Hematopoietic multipotent progenitor cell (in vitro differentiated cells): ENCODE results near the gene PFN1. TPM values are rescaled to one million over a fixed set of nuclear protein-coding genes. Genes with fewer than 3 reads are reported as not detected.

ENCODE experiments used
- DNase-seq, 3 donors: peaks; one replicate each; pipeline ENCODE4 v3.0.0-alpha.2; 2011 to 2015; ENCODE audit warnings: low read depth in 2 of 3, low spot score in 2 of 3
- total RNA-seq: library from RNA; depleted of rRNA; stranded (reverse); fragments of >200 nt; gene quantifications from one replicate; pipeline ENCODE4 v1.2.3, GENCODE V29; 2012

The PFN1 gene
- total RNA-seq = 429 TPM

- DNase-seq = peak; percentile 82 to 94 (median 92)
These were observed at the start of gene PFN1 for GRCh38 chr17:4948166-4948930. TSS of gene PFN1 (minus strand) at chr17:4948530. CDS start at chr17:4948394, 136 bp downstream.

GRCh38 chr17:4997302-4998026, 49.1 kb upstream of the PFN1 start, which contains the start of the genes INCA1 and KIF1C:
TSS of gene INCA1 (minus strand) at chr17:4997522. CDS start at chr17:4994437, 3,085 bp downstream.
TSS of gene KIF1C (plus strand) at chr17:4997950. CDS start at chr17:5000247, 2,297 bp downstream.
- peak; percentile 80 to 88 (median 86) for DNase-seq

- no peak for DNase-seq
These were observed 45.8 kb upstream of the PFN1 start for GRCh38 chr17:4994081-4994595.

GRCh38 chr17:4987767-4988567, 39.6 kb upstream of the PFN1 start:
- peak in 1 of 3 donors; percentile 45 for DNase-seq

DNA sequence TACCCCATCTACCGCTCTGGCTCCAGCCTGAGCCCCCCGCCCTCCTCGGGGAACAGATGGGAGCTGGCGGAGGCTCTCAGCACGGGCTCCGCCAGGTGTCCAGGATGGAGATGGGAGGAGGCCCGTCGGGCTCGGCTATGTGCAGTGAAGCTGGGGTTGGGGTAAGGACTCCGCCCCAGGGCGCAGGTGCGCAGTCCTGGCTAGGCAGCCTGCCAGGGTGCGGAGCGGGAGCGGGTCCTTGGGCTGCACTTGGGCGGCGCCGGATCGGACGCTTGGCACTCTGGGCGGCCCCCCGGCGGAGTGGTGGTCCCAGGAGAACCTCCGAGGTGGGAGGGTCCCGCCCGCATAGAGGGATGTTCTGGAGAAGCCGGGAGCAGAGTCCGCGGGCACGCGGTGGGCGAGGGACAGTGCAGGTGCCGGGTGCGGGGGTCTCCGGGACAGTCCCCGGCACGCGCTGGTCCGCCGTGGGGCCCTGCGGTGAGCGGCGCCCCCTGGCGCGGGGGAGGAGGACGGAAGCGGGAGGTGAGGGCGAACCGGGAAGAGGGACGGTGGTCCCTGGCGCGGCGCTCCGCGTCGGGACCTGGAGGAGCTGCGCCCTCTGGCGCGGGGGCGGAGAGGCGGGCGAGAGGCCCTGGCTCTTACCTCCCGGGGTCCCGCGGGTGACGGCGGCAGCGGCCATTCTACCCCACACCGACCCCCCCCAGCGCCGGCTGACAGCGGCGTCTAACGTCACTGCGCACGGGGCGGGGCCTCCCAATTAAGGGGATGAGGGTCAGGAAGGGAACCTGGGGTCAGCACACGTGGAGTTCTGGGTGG, 38.8 kb upstream of the PFN1 start, which contains the start of gene CAMTA2:
Gene CAMTA2 (minus strand): TSS at position 725 of the 816 bp plus-strand sequence. CDS start 1,453 bp downstream, outside the sequence.
- DNase-seq = peak; percentile 75 to 84 (median 82)

GRCh38 chr17:4986403-4986802, 38.1 kb upstream of the PFN1 start:
- DNase-seq = no peak

DNA sequence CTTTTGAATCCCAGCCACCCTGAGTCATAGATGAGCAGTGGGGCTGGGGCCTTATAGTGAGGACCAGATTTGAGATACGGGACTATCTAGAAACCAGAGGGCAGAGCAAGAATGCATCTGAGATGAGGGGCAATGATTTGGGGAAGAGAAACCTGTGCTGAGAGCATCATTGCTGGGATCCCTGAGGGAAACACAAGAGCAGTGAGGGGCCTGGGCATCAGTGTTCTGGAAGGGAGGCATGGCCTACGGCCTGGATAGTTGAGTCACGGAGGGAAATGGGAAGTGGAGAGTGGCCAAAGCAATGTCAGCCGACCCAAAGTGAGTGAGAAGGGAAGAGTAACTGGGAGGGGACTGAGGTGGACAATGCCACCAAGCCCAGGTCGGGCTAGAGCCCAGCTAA, 34.0 kb upstream of the PFN1 start:
- DNase-seq = no peak

- peak in 2 of 3 donors; percentile 63 to 79 for DNase-seq
These were observed 32.4 kb upstream of the PFN1 start for GRCh38 chr17:4980644-4981216.

GRCh38 chr17:4978726-4979125, 30.4 kb upstream of the PFN1 start:
- DNase-seq = peak in 2 of 3 donors; percentile 61 to 68

DNA sequence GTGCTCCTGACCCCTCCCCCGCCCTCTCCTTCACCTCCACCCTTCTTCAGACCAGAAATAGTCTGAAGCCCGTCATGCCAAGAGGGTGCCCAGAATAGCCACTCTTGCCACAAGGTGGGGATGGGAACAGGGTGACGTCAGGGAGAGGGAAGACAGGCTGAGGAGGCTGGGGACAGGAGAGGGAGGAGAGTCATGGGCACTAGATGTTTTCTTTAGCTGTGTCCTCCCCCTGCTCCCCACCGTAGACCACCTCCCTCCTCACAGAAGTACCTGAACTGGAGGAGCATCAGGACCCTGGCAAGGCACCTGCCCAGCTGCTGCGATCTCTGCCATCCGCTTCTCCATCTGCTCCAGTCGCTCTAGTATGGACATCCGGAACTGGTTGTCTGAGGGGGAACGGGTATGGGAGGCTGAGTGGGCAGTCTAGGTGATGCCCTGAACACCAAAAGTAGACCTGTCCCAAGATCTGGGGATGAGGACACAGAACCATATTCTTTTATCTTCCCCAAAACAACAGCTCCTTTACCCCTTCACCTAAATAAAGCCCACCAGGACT, 25.9 kb upstream of the PFN1 start:
- DNase-seq = no peak

DNA sequence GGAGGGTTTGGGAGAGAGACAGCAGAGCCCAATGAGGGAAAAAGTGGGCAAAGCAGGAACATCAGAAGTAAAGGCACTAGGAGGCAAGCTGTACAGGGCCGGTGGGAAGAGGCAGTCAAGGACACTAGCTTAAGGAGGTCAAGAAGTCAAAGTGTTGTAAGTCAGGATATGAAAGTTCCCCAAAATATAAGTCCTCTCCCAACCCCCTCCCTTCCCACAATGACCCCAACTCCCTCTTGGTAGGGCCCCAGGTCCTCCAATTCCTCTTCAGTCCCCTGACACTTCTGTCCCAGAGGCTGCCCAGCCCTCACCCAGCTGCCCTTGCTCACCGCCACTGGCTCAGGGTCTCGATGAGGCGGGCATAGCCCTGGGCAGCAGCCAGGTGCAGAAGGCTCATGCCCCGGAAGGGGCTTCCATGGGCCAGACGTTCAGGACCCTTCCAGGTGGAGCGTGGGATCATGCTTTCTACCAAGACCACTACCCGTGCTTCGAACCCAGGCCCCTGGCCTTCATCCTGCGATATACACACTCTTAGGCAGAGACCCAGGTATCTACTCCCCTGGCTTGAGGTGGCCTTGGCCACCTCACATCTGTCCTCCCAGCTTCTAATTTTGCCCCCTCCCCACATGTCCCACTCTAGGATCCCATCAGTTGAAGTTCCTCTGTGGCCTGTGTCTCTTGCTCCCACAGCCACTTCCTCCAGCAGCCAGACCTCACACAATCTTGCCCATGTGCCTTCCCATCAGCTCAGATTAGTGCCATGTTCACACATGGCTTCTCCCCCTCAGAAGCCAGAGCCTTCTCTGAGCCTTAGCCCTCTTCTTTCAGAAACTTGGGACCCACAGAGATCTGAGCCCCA, 25.2 kb upstream of the PFN1 start:
- no peak for DNase-seq

DNA sequence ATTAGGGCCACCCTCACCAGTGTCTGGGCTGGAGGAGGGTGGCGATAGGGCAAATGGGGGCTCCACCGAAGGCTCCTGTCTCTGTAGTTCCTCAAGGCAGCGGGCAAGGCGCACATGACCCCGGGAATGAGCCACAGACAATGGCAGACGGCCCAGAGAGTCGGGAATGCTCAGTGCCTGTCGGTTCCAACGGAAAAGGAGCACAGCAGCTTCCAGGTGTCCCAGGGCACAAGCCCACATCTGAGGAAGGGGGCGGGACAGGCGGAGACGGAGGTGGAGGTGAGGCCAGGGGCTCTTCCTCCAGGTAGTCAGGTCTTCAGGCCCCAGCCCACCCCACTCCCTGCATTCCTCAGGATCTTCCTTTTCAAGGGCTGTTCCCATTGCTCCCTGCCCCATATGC, 24.4 kb upstream of the PFN1 start:
- DNase-seq = no peak

- DNase-seq = no peak
These were observed 24.0 kb upstream of the PFN1 start for GRCh38 chr17:4972322-4972721.

DNA sequence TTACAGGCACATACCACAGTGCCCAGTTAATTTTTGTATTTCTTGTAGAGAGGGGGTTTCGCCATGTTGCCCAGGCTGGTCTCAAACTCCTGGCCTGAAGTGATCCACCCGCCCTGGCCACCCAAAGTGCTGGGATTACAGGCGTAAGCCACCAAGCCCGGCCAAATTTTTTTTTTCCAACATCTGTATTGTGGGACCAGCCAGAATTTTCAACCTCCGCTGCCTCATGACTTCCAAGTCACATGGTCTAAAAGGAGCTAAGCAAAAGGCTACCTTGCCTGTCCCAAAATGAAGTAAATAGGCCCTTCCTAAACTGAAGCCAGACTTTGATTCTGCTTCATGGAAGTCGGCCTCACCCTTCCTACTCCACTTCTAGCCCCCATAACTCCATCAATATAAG, 23.5 kb upstream of the PFN1 start:
- no peak for DNase-seq

- no peak for DNase-seq
These were observed 21.9 kb upstream of the PFN1 start for GRCh38 chr17:4970273-4970672.

DNA sequence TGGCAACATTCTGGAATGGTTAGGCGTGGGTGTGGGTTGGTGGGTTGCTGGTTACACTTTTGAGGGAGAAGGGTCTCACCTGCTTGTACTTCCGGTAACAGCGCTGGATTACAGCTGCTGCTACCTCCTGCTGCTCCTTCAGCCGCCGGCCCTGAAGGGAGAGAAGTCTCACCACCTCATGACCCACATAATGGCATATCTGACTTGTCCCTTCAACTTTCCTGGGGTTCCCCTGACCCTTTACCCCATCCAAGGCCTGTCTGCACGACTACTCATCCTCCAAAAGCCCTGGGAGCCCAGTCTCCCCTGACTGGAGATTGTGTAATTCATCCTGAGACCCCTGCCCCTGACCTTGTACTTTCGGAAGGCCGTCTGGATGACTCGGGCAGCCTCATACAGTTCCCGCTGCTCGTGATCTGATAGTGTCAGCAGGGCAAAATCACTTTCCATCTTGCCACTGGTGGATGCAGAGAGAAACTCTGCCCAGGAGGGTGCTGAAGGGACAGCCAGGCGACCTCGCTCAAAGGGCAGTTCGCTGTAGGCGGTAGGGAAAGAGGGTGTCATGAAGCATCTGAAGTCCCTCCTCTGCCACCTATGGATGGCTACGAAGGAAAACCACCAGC, 21.3 kb upstream of the PFN1 start:
- no peak for DNase-seq

DNA sequence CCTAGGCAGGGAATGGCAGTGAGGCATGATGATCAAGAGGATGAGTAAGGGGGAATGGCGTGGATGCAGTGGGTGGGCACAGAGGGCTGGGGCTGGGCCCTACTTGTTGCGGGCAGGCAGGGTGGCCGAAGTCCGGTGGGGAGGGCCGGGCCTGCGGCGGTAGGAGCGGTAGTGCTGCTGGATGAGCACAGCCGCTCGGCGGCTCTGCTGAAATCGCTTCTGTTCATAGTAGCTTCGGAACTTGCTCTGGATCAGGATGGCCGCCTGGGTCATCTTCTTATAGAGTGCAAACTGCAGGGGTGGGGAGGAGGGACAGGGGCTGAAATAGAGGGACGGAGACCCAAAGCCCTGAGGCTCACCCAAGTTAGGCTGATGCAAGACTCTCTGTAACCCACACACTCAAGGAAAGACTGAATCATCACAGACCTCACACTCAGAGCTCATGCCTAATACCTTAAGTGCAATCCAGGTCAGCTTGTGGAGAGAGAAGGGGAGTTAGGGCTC, 20.8 kb upstream of the PFN1 start:
- DNase-seq = no peak
